Right lobe of liver (tissue), 4 donors: Measurements from ENCODE around the gene POMT2.

Experiments used
- POLR2A ChIP-seq: fragments of 450-650 bp; IDR thresholded peaks from one replicate; pipeline ENCODE4 v1.6.1; 2017; ENCODE audit warnings: antibody characterized with exemption, mild to moderate bottlenecking
- TF ChIP-seq, protein P1 (sequence below), 4 donors: fragments of 200-600 bp in 3 of 4; fragments of 450-650 bp in 1 of 4; IDR thresholded peaks; one replicate each; pipeline versions ENCODE4 v1.5.1 to v1.8.0; 2016 to 2022; ENCODE audit warnings: antibody characterized with exemption in 4 of 4, mild to moderate bottlenecking in 2 of 4
- donor health status: DM: no; HTN: no; CAD: no.
- donor health status: DM: no; HTN: no; CAD: no.
- donor health status: DM: no; HTN: yes; CAD: no.

DNA sequence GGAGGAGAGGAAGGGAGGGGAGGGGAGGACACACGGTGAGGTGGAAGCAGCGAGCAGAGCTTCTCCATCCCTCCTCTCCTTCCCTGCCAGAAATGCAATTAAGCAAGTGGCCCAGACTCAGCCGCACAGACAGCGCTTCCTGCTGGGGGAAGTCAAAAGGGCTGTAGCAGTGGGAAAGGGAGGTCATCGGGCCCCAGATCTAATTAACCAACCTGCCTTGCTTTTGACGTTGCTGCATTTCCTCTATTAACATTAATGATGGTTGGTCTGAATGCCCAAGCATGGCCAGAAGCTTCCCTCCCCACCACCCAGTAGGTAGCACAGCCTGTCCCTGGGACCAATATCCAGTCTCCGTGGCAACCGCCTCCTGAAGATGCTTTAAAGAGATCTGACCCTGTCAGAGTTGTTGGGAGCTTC lies 45.1 kb downstream of the POMT2 start:
- TF ChIP-seq, protein P1, sequence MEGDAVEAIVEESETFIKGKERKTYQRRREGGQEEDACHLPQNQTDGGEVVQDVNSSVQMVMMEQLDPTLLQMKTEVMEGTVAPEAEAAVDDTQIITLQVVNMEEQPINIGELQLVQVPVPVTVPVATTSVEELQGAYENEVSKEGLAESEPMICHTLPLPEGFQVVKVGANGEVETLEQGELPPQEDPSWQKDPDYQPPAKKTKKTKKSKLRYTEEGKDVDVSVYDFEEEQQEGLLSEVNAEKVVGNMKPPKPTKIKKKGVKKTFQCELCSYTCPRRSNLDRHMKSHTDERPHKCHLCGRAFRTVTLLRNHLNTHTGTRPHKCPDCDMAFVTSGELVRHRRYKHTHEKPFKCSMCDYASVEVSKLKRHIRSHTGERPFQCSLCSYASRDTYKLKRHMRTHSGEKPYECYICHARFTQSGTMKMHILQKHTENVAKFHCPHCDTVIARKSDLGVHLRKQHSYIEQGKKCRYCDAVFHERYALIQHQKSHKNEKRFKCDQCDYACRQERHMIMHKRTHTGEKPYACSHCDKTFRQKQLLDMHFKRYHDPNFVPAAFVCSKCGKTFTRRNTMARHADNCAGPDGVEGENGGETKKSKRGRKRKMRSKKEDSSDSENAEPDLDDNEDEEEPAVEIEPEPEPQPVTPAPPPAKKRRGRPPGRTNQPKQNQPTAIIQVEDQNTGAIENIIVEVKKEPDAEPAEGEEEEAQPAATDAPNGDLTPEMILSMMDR (IDR thresholded peaks at IDR 0.05) = no peak
- no peak for TF ChIP-seq POLR2A
